ENCODE measurements around the gene PADI6.

The PADI6 gene

GRCh38 chr1:17434016-17434415 is 62.0 kb downstream of the PADI6 start:
- no peak for DNase-seq (ENCODE audit: low spot score)

DNA sequence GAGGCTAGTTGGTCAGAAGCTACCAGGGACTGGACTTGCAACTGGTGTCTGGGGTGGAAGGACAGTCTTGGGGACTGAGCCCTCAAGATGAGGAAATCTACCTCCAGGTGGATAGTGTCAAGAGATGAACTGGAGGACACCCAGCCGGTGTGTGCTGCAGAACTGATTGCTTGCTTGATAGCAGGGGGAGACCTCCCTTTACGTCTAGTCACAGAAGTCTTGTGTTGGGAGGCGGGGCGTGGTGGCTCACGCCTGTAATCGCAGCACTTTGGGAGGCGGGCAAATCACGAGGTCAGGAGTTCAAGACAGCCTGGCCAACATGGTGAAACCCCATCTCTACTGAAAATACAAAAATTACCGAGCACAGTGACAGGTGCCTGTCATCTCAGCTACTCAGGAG is 62.6 kb downstream of the PADI6 start:
- DNase-seq (ENCODE audit: low spot score) = no peak

- no peak for DNase-seq (ENCODE audit: low spot score)
These were observed 64.6 kb downstream of the PADI6 start for GRCh38 chr1:17436380-17437174.

DNA sequence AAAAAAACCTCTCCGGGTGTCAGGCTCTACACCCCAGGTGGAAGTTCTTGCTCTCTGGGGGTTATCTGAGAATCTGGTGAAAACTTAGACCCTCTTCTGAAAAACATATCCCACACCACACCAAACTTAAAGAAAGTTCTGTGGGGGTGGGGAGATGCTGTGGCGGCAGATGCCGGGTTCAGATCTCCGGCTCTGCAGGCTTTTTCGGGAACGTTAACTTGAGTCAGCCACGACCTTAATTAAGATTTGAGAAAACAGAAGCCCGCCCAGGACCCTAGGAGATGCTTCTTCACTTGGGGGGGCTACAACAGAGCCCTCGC is 65.2 kb downstream of the PADI6 start:
- DNase-seq (ENCODE audit: low spot score) = no peak

GRCh38 chr1:17437580-17438317 is 65.8 kb downstream of the PADI6 start:
- peak; percentile 82 for DNase-seq (ENCODE audit: low spot score)

DNA sequence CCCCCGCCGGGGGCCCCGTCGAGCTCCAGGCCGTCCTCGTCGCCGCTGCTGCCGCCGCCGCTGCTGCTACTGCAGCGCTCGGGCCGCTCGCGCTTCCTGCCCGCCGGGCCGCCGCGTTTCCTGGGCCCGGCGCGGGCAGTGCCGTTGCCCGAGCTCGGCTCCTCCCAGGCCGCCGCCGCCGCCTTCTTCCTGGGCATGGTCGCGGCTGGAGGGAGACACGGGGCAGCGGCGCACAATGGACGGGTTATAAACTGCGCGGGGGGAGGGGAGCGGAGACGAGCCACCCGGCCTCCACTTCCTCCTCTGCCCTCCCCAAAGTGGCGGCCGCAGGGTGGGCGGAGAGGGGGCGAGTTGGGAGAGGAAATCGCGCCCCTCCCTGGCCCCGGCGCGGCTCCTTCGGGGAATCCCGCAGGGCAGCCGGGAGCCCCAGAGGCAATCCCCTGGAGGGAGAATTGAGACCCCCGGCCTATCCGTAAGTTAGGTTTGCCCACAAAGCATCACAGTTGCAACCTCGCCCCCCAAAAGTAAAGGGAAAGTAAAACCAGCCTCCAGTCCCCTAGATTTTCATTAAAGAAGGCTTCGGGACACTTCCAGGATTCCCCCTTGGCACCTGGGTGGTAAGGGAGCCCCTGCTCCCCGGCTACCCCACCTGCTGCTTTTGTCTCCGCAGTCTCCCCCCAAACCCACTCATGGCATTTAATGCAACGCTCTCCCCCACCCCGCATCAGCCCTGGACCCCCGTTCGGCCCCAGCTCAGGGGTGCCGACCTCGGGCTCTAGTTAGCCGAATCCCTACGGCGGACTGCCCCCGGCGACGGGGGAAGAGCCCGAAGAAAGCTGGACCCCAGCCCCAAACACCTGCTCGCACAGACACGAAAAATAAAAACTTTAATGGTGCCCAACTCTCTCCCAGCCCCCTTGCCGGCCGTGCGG is 66.6 kb downstream of the PADI6 start:
- DNase-seq (ENCODE audit: low spot score) = peak; percentile 77

- DNase-seq (ENCODE audit: low spot score) = peak; percentile 78
These were observed 67.5 kb downstream of the PADI6 start, which contains the start of gene RCC2 for GRCh38 chr1:17439250-17440073. TSS of gene RCC2 (minus strand) at chr1:17439677. CDS start at chr1:17438514, 1,163 bp downstream.

GRCh38 chr1:17440074-17440826 is 68.3 kb downstream of the PADI6 start:
- DNase-seq (ENCODE audit: low spot score) = no peak

DNA sequence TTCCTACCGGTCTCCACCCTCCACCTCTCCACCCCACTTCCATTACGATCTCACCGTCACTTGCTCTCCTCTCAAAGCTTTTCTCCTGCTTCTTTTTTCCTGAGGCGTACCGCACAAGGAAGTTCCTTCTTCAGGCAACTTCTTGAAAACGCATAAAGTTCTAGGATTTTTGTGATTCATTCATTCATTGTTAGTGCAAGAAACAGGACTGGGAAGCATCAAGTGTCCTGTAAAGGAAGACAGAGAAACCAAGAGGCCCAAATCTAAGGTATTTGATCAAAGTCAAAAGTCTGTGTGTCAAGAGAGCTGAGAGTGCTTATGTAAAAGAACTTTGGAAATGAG is 68.8 kb downstream of the PADI6 start:
- no peak for DNase-seq (ENCODE audit: low spot score)

DNA sequence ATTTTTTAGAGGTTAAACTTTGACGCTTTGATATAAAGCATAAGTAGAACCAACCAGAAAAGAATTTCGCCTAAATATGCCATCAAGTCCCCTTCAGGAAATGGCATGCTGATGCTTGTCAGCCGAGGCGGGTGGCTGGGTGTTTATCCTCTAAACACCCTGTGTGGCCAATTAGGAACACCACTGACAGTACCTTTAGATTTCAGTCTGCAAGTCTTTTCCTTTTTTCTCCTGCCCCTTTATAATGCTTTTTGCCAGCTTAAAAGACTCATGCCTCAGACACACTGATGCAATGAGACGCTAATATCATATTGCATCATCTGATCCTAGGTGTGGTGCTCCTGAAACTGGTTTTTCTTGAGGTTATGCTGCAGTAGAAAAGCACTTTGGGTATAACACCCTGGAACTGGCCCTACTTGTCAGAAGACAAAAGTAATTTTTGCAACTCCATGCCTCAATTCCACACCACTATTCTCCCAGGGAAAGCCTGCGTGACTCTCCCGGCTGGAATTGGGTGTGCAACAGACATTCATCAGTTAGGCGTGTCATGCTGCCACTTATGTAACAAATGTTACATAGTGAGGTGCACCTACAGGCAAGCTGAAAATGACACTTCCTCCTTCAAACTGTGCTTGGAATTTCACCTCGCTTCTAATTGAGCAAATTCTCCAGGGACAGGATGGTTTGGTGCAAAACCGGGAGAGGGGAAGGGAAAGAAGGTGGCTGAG is 69.4 kb downstream of the PADI6 start:
- no peak for DNase-seq (ENCODE audit: low spot score)

DNA sequence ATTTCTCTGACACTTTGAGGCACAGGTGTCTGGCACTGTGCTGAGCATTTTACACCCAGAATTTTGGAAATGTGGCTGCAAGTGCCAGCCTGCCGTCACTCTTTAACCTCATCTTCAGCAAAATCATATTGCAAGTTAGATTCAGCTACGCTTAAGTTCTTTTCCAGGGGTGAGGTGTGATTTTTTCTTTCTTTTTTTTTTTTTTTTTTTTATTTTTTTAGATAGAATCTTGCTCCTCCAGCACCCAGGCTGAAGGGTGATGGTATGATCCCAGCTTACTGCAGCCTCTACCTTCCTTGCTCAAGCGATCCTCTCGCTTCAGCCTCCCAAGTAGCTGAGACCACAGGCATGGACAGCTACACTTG is 70.0 kb downstream of the PADI6 start:
- no peak for DNase-seq (ENCODE audit: low spot score)

DNA sequence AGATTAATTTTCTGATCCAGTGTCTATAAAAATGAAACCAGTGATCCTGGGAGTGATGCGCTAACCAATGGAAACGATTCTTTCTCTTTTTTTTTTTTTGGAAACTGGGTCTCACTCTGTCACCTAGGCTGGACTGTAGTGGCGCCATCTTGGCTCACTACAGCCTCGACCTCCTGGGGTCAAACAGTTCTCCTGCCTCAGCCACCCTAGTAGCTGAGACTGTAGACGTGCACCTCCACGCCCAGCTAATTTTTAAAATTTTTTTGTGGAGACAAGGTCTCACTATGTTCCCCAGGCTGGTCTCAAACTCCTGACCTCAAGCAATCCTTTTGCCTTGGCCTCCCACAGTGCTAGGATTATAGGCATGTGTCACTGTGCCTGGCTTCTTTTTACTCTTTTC is 70.8 kb downstream of the PADI6 start:
- DNase-seq (ENCODE audit: low spot score) = no peak

- no peak for DNase-seq (ENCODE audit: low spot score)
These were observed 75.6 kb downstream of the PADI6 start for GRCh38 chr1:17447501-17447992.

Data from left forelimb (tissue), 1 donor.